Activated CD4-positive, alpha-beta T cell treated with anti-CD3 and anti-CD28 coated beads for 4 hours (primary cell): ENCODE results near the gene ZNF417.
"Not testable (repeated sequence)": the region's sequence is repeated elsewhere in the genome, so short reads cannot be mapped to it uniquely, and the experiment has no call there.

Source experiments
- DNase-seq, 2 donors: peaks; one replicate each; pipeline ENCODE4 v3.0.0-alpha.2; 2020

ZNF417 gene

GRCh38 chr19:57887195-57887941 lies 29.0 kb downstream of the ZNF417 start:
- no peak for DNase-seq

GRCh38 chr19:57886046-57886445 lies 30.3 kb downstream of the ZNF417 start:
- DNase-seq: no peak

- DNase-seq: not testable (repeated sequence)
Observed at GRCh38 chr19:57873883-57874799, 42.3 kb downstream of the ZNF417 start.

- no peak for DNase-seq
Observed at GRCh38 chr19:57872450-57872849, 43.9 kb downstream of the ZNF417 start.

GRCh38 chr19:57870225-57870624 lies 46.2 kb downstream of the ZNF417 start:
- DNase-seq: no peak

GRCh38 chr19:57869655-57870054 lies 46.7 kb downstream of the ZNF417 start:
- DNase-seq: not testable (repeated sequence)

- no peak for DNase-seq
Observed at GRCh38 chr19:57867868-57868492, 48.4 kb downstream of the ZNF417 start.
